Endothelial cell of umbilical vein (primary cell): ENCODE measurements around the gene TNFRSF19.

ENCODE experiments used
- EZH2 ChIP-seq: IDR thresholded peaks from 2 replicates; pipeline ENCODE4 v1.6.1; 2012; ENCODE audit warnings: borderline replicate concordance, low read depth, mild to moderate bottlenecking, moderate library complexity, low read length, inconsistent platforms; ENCODE audit not compliant: severe bottlenecking
- FOS ChIP-seq: IDR thresholded peaks from 2 replicates; pipeline ENCODE4 v1.6.1; 2011; ENCODE audit warnings: mild to moderate bottlenecking, low read length, moderate library complexity, borderline replicate concordance; ENCODE audit not compliant: insufficient read depth
- JUN ChIP-seq: IDR thresholded peaks from 2 replicates; pipeline ENCODE4 v1.6.1; 2011; ENCODE audit warnings: borderline replicate concordance, low read depth; ENCODE audit not compliant: insufficient read length, insufficient read depth
- POLR2A ChIP-seq: IDR thresholded peaks from 2 replicates; pipeline ENCODE4 v1.6.1; 2012; ENCODE audit warnings: low read depth, mild to moderate bottlenecking, control low read depth, low read length
- POLR2AphosphoS5 ChIP-seq: IDR thresholded peaks from 2 replicates; pipeline ENCODE4 v1.6.1; 2012; ENCODE audit warnings: low read depth, mild to moderate bottlenecking, control low read depth, low read length, moderate library complexity; ENCODE audit not compliant: insufficient read depth
- TF ChIP-seq, protein P1 (sequence below), 2 donors: IDR thresholded peaks; 1 replicate in 1 of 2; 2 replicates in 1 of 2; pipeline ENCODE4 v1.5.1; 2011; ENCODE audit warnings: low read length in 2 of 2, mild to moderate bottlenecking in 2 of 2, moderate library complexity in 2 of 2, control low read depth in 1 of 2, inconsistent platforms in 1 of 2, low read depth in 1 of 2; ENCODE audit not compliant: insufficient read depth in 1 of 2; ENCODE audit errors: extremely low read depth in 1 of 2

DNA sequence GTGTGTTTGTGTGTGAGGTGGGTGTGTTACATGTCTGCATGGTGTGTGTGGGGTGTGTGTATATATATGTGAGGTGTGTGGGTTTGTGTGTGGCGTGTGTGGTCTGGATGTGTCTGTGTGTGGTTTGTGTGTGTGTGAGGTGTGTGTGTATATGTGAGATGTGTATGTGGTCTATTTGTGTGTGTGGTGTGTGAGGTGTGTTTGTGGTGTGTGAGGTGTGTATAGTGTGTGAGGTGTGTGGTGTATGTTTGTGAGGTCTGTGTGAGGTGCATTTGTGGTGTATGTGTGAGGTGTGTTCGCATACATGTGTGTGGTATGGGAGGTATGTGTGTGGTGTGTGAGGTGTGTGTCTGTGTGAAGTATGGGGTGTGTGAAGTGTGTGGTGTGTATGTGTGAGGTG, 12.5 kb upstream of the TNFRSF19 start:
- TF ChIP-seq POLR2AphosphoS5, result no peak
- TF ChIP-seq, protein P1, sequence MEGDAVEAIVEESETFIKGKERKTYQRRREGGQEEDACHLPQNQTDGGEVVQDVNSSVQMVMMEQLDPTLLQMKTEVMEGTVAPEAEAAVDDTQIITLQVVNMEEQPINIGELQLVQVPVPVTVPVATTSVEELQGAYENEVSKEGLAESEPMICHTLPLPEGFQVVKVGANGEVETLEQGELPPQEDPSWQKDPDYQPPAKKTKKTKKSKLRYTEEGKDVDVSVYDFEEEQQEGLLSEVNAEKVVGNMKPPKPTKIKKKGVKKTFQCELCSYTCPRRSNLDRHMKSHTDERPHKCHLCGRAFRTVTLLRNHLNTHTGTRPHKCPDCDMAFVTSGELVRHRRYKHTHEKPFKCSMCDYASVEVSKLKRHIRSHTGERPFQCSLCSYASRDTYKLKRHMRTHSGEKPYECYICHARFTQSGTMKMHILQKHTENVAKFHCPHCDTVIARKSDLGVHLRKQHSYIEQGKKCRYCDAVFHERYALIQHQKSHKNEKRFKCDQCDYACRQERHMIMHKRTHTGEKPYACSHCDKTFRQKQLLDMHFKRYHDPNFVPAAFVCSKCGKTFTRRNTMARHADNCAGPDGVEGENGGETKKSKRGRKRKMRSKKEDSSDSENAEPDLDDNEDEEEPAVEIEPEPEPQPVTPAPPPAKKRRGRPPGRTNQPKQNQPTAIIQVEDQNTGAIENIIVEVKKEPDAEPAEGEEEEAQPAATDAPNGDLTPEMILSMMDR (IDR thresholded peaks at IDR 0.05; ENCODE audit: extremely low read depth in 1 of 2, insufficient read depth in 1 of 2, low read depth in 1 of 2, low read length in 2 of 2), result no peak
- no peak for TF ChIP-seq FOS
- no peak for TF ChIP-seq POLR2A
- TF ChIP-seq EZH2, result no peak
- no peak for TF ChIP-seq JUN
